IPS DF 6.9 (cell line): ENCODE measurements around the gene KCNQ1.

Experiments used
- DNase-seq: peaks from one replicate; pipeline ENCODE4 v3.0.0-alpha.2; 2013; ENCODE audit warnings: low read depth, low spot score
- H3K27ac ChIP-seq: one replicate; pipeline ENCODE4 v1.5.1; 2013; ENCODE audit warnings: low read length, control low read depth
- H3K27me3 ChIP-seq: 2 replicates; pipeline ENCODE4 v1.6.1; 2013; ENCODE audit warnings: mild to moderate bottlenecking, low read length; ENCODE audit not compliant: control insufficient read depth, insufficient read depth
- H3K36me3 ChIP-seq: 2 replicates; pipeline ENCODE4 v1.6.1; 2013; ENCODE audit warnings: low read length; ENCODE audit not compliant: control insufficient read depth, insufficient read depth
- H3K4me1 ChIP-seq: 2 replicates; pipeline ENCODE4 v1.6.1; 2013; ENCODE audit warnings: low read length; ENCODE audit not compliant: control insufficient read depth, insufficient read depth
- H3K4me3 ChIP-seq: 2 replicates; pipeline ENCODE4 v1.5.1; 2013; ENCODE audit warnings: mild to moderate bottlenecking, low read length
- H3K9me3 ChIP-seq: 2 replicates; pipeline ENCODE4 v1.6.1; 2013; ENCODE audit warnings: low read length, inconsistent platforms; ENCODE audit not compliant: control insufficient read depth, insufficient read depth
- WGBS: extraction: QIAGEN DNeasy Blood & Tissue Kit; methylation state at CpG from one replicate; pipeline ENCODE4 v1.1.7; 2013; ENCODE audit warnings: mixed read lengths, missing lambda C conversion rate; ENCODE audit not compliant: insufficient read length, insufficient coverage; 5-methylcytosine and 5-hydroxymethylcytosine counted together

KCNQ1 gene

GRCh38 chr11:2857276-2857675 lies 412.5 kb downstream of the KCNQ1 start:
- DNase-seq, result no peak
- H3K4me1 ChIP-seq, result no peaks in the 10 kb centered on the region; the same call in 1 of the 2 replicates
- no peaks in the 10 kb centered on the region for H3K9me3 ChIP-seq

GRCh38 chr11:2857918-2858317 lies 413.1 kb downstream of the KCNQ1 start:
- Histone ChIP-seq H3K27ac (no peak overlapping the region), H3K27me3 (peaks cover 7% of the 10 kb centered on the region; the same call in 1 of the 2 replicates), H3K36me3 (no peaks in the 10 kb centered on the region), H3K9me3 (no peaks in the 10 kb centered on the region), H3K4me1 (no peaks in the 10 kb centered on the region), H3K4me3 (no peak overlapping the region)
- no CpG with 5 or more reads among the region's 18 CpGs for WGBS
- DNase-seq, result no peak

More at GRCh38 chr11:2857276-2857675, 412.5 kb downstream of the KCNQ1 start:
- WGBS, result no CpG with 5 or more reads among the region's 11 CpGs
- H3K27me3 ChIP-seq, result peaks cover 7% of the 10 kb centered on the region; the same call in 1 of the 2 replicates
- H3K4me3 ChIP-seq, result no peak overlapping the region
- no peaks in the 10 kb centered on the region for H3K36me3 ChIP-seq
- H3K27ac ChIP-seq, result no peak overlapping the region

GRCh38 chr11:2858995-2859698 lies 414.3 kb downstream of the KCNQ1 start:
- H3K36me3 ChIP-seq, result no peaks in the 10 kb centered on the region
- no peaks in the 10 kb centered on the region for H3K9me3 ChIP-seq
- H3K4me1 ChIP-seq, result peaks cover 3% of the 10 kb centered on the region; the same call in 1 of the 2 replicates
- DNase-seq, result no peak
- no peak overlapping the region for H3K4me3 ChIP-seq
- WGBS, result no CpG with 5 or more reads among the region's 16 CpGs
- H3K27me3 ChIP-seq, result peaks cover 7% of the 10 kb centered on the region; the same call in 1 of the 2 replicates
- H3K27ac ChIP-seq, result no peak overlapping the region

- H3K36me3 ChIP-seq, result no peaks in the 10 kb centered on the region
- H3K9me3 ChIP-seq, result no peaks in the 10 kb centered on the region
- WGBS, result no CpG with 5 or more reads among the region's 10 CpGs
- H3K4me3 ChIP-seq, result no peak overlapping the region
- no peak for DNase-seq
- peaks cover 3% of the 10 kb centered on the region; the same call in 1 of the 2 replicates for H3K4me1 ChIP-seq
- peaks cover 11% of the 10 kb centered on the region; the same call in 1 of the 2 replicates for H3K27me3 ChIP-seq
- H3K27ac ChIP-seq, result no peak overlapping the region
Measured at GRCh38 chr11:2859699-2860037, 414.9 kb downstream of the KCNQ1 start.

- no peak for DNase-seq
- H3K27ac ChIP-seq, result no peak overlapping the region
Measured at GRCh38 chr11:2860636-2861035, 415.8 kb downstream of the KCNQ1 start.

GRCh38 chr11:2862395-2863275 lies 417.8 kb downstream of the KCNQ1 start:
- no CpG with 5 or more reads among the region's 96 CpGs for WGBS
- no peak overlapping the region; the same call in 1 of the 2 replicates for H3K4me3 ChIP-seq
- H3K27ac ChIP-seq, result no peak overlapping the region
- peaks cover 3% of the 10 kb centered on the region; the same call in 1 of the 2 replicates for H3K4me1 ChIP-seq
- no peaks in the 10 kb centered on the region for H3K9me3 ChIP-seq
- DNase-seq, result no peak
- no peaks in the 10 kb centered on the region for H3K36me3 ChIP-seq
- peaks cover 15% of the 10 kb centered on the region; the same call in 1 of the 2 replicates for H3K27me3 ChIP-seq

More at GRCh38 chr11:2860636-2861035, 415.8 kb downstream of the KCNQ1 start:
- no peaks in the 10 kb centered on the region for H3K36me3 ChIP-seq
- no peaks in the 10 kb centered on the region for H3K9me3 ChIP-seq
- H3K27me3 ChIP-seq, result peaks cover 12% of the 10 kb centered on the region; the same call in 1 of the 2 replicates
- H3K4me3 ChIP-seq, result no peak overlapping the region
- no CpG with 5 or more reads among the region's 7 CpGs for WGBS
- peaks cover 3% of the 10 kb centered on the region; the same call in 1 of the 2 replicates for H3K4me1 ChIP-seq

GRCh38 chr11:2863276-2863618 lies 418.4 kb downstream of the KCNQ1 start:
- Histone ChIP-seq H3K27me3 (peaks cover 18% of the 10 kb centered on the region), H3K27ac (no peak overlapping the region), H3K4me1 (peaks cover 3% of the 10 kb centered on the region; the same call in 1 of the 2 replicates), H3K4me3 (no peak overlapping the region), H3K36me3 (no peaks in the 10 kb centered on the region), H3K9me3 (no peaks in the 10 kb centered on the region)
- no peak for DNase-seq
- no CpG with 5 or more reads among the region's 13 CpGs for WGBS

- Histone ChIP-seq H3K4me1 (peaks cover 7% of the 10 kb centered on the region), H3K9me3 (no peaks in the 10 kb centered on the region), H3K27ac (no peak overlapping the region), H3K27me3 (peaks cover 31% of the 10 kb centered on the region), H3K4me3 (no peak overlapping the region), H3K36me3 (no peaks in the 10 kb centered on the region)
- no CpG with 5 or more reads among the region's 10 CpGs for WGBS
- DNase-seq, result no peak
Measured at GRCh38 chr11:2864901-2865300, 420.1 kb downstream of the KCNQ1 start.

- Histone ChIP-seq H3K27ac (no peak overlapping the region), H3K9me3 (no peaks in the 10 kb centered on the region), H3K4me3 (no peak overlapping the region), H3K27me3 (peaks cover 37% of the 10 kb centered on the region), H3K4me1 (peaks cover 10% of the 10 kb centered on the region), H3K36me3 (no peaks in the 10 kb centered on the region)
- DNase-seq, result no peak
- WGBS, result no CpG with 5 or more reads among the region's 11 CpGs
Measured at GRCh38 chr11:2865922-2866577, 421.2 kb downstream of the KCNQ1 start.

GRCh38 chr11:2867142-2867541 lies 422.3 kb downstream of the KCNQ1 start:
- DNase-seq, result no peak
- Histone ChIP-seq H3K9me3 (no peaks in the 10 kb centered on the region), H3K36me3 (no peaks in the 10 kb centered on the region), H3K27me3 (peaks cover 32% of the 10 kb centered on the region), H3K27ac (no peak overlapping the region), H3K4me1 (peaks cover 11% of the 10 kb centered on the region), H3K4me3 (no peak overlapping the region)
- WGBS, result no CpG with 5 or more reads among the region's 5 CpGs
